Measurements from ENCODE around the gene PYGM. TPM values are rescaled to one million over a fixed set of nuclear protein-coding genes. Genes with fewer than 3 reads are reported as not detected.

PYGM gene
- total and polyA plus RNA-seq, 3 donors from 2014 or later: 12.1 to 14.4 (median 14.2) TPM

DNA sequence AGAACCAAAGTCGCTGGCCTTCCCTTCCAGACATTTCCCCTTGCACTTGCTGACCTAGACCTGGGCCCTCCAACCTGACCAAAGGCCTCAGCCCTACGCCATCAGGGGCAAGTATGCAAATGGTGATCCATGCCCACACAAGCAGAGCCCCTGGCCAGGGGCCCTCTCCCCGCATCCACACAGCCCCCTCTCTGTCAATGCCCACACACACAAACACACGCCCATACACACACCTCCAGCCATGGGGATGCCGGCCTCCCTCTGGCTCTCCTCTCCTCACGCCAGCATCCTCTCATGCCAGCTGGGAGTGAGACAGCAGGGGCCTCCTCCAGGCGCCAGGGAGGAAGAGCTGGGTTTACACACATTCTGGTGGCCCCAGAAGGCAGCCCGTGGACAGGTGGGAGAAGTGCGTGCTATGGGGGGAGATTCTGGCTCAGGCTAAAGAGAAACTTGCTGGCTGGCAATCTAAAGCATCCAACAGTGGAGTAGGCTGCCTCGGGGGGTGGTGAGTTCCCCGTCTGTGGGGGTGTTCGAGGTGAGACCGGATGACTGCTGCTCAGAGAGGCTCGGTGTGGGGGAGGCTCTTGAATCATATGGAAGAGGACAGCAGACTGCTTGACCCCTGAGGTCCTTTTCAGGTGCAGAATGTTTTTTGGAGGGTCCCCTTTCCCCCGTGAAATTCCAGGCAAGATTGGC is 41.5 kb downstream of the PYGM start:
- intact Hi-C loops (cut with DNase I; ENCODE audit: low total_unique reads): no loop called here
- no peak for TF ChIP-seq POLR2A (IDR thresholded peaks at IDR 0.05)
- TF ChIP-seq, protein P1, sequence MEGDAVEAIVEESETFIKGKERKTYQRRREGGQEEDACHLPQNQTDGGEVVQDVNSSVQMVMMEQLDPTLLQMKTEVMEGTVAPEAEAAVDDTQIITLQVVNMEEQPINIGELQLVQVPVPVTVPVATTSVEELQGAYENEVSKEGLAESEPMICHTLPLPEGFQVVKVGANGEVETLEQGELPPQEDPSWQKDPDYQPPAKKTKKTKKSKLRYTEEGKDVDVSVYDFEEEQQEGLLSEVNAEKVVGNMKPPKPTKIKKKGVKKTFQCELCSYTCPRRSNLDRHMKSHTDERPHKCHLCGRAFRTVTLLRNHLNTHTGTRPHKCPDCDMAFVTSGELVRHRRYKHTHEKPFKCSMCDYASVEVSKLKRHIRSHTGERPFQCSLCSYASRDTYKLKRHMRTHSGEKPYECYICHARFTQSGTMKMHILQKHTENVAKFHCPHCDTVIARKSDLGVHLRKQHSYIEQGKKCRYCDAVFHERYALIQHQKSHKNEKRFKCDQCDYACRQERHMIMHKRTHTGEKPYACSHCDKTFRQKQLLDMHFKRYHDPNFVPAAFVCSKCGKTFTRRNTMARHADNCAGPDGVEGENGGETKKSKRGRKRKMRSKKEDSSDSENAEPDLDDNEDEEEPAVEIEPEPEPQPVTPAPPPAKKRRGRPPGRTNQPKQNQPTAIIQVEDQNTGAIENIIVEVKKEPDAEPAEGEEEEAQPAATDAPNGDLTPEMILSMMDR (IDR thresholded peaks at IDR 0.05): no peak
- Histone ChIP-seq H3K27ac (no peak overlapping the region), H3K4me3 (no peak overlapping the region), H3K36me3 (ENCODE audit: low read depth, missing control alignments) (no peaks in the 10 kb centered on the region), H3K9me3 (no peaks in the 10 kb centered on the region), H3K27me3 (no peaks in the 10 kb centered on the region), H3K4me1 (no peaks in the 10 kb centered on the region)
- no peak for DNase-seq
- 84 to 86% methylated on average over 15 of the region's 15 CpGs for WGBS, 2 donors

- intact Hi-C loops (cut with DNase I; ENCODE audit: low total_unique reads): no loop called here
- TF ChIP-seq POLR2A (IDR thresholded peaks at IDR 0.05): no peak
- TF ChIP-seq, protein P1 (IDR thresholded peaks at IDR 0.05): no peak
- no peaks in the 10 kb centered on the region for H3K36me3 ChIP-seq (ENCODE audit: low read depth, missing control alignments)
- no peaks in the 10 kb centered on the region for H3K9me3 ChIP-seq
- no peak for DNase-seq
- H3K4me1 ChIP-seq: no peaks in the 10 kb centered on the region
- no peak overlapping the region for H3K4me3 ChIP-seq
- H3K27ac ChIP-seq: no peak overlapping the region
- no peaks in the 10 kb centered on the region for H3K27me3 ChIP-seq
- 61 to 89% methylated on average over 3 to 4 of the region's 4 CpGs for WGBS, 2 donors
These were observed 42.6 kb downstream of the PYGM start for GRCh38 chr11:64717268-64717578.

DNA sequence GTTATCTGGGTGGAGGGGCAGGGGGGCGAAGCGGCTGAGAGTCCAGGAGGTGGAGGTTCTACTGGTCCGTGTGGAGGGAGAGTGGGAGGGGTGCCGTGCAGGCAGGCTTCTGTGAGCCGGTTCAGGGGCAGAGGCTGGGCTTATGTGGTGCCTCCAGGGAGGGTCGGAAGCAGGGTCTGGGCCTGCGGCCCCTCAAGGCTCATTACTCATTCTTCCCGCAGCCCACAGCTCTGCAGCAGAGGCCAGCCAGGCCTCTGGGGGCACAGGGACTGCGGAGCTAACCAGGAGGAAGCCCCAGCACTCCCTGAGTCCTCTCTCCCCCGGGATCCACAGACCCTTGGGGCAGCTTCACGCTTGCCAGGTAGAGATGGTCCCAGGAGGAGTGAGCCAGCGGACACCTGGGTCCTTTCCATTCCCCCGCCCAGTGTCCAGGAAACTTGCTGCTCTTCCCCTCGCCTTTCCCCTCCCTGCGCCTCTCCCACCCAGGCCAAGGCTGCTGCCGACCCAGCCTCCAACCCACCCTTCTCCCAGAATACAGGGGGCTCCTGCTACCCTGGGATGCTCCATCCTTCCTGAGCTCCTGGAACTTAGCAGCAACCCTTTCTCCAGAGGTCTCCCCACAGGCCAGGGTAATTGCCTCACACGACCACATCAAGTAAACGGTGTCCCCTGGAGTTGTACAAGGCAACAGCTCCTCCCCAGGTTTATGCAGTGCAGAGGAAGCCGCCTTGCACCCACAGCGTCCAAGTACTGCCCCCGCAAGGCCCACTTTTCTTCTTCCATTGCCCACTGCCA is 43.1 kb downstream of the PYGM start:
- DNase-seq: no peak
- WGBS, 2 donors: 64 to 66% methylated on average over 6 to 21 of the region's 21 CpGs
- Histone ChIP-seq H3K9me3 (no peaks in the 10 kb centered on the region), H3K36me3 (ENCODE audit: low read depth, missing control alignments) (no peaks in the 10 kb centered on the region), H3K27ac (no peak overlapping the region), H3K27me3 (no peaks in the 10 kb centered on the region), H3K4me1 (no peaks in the 10 kb centered on the region), H3K4me3 (no peak overlapping the region)
- intact Hi-C loops (cut with DNase I; ENCODE audit: low total_unique reads): no loop called here
- TF ChIP-seq POLR2A (IDR thresholded peaks at IDR 0.05): no peak

- H3K27ac ChIP-seq: no peak overlapping the region
- no peak for TF ChIP-seq POLR2A (IDR thresholded peaks at IDR 0.05)
- TF ChIP-seq, protein P1 (IDR thresholded peaks at IDR 0.05): no peak
- H3K4me3 ChIP-seq: no peak overlapping the region
- H3K4me1 ChIP-seq: no peaks in the 10 kb centered on the region
- H3K27me3 ChIP-seq: no peaks in the 10 kb centered on the region
- 68 to 69% methylated on average over 10 to 13 of the region's 13 CpGs for WGBS, 2 donors
- no peak for DNase-seq
- intact Hi-C loops (cut with DNase I; ENCODE audit: low total_unique reads): no loop called here
- H3K9me3 ChIP-seq: no peaks in the 10 kb centered on the region
- no peaks in the 10 kb centered on the region for H3K36me3 ChIP-seq (ENCODE audit: low read depth, missing control alignments)
These were observed 43.9 kb downstream of the PYGM start for GRCh38 chr11:64715756-64716472.

DNA sequence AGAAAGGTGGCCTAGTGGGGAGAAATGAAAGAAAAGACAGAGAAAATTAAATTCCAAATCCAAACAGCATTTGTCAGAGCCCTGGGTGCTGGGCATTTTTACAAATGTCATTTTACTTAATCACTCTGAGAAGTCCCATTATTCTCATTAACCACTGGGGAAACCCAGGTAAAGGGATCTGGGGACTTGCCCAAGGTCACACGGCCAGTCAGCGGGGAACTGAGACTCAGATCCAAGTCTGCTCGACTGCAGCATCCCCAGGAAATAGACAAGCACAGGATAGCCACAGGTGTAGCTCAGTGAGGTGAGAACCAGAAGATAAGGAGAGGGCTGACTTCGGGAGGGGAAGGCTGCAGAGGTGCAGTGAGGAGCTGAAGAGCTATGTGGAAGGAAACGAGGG is 44.7 kb downstream of the PYGM start:
- no peak for DNase-seq
- TF ChIP-seq, protein P1 (IDR thresholded peaks at IDR 0.05): no peak
- TF ChIP-seq POLR2A (IDR thresholded peaks at IDR 0.05): no peak
- Histone ChIP-seq H3K9me3 (no peaks in the 10 kb centered on the region), H3K36me3 (ENCODE audit: low read depth, missing control alignments) (no peaks in the 10 kb centered on the region), H3K4me3 (no peak overlapping the region), H3K27me3 (no peaks in the 10 kb centered on the region), H3K4me1 (no peaks in the 10 kb centered on the region), H3K27ac (no peak overlapping the region)
- 60 to 67% methylated on average over 5 of the region's 5 CpGs for WGBS, 2 donors
- intact Hi-C loops (cut with DNase I; ENCODE audit: low total_unique reads): no loop called here

Data from testis (tissue), 3 donors.